GM18907 (cell line): ENCODE results near the gene TYROBP.
A peak's percentile ranks its signal among the peaks of the same experiment; 100 is the strongest.
"Not testable (repeated sequence)": the region's sequence is repeated elsewhere in the genome, so short reads cannot be mapped to it uniquely, and the experiment has no call there.

ENCODE experiments used
- ATAC-seq: cut with Tn5 transposase; IDR thresholded peaks from one replicate; pipeline ENCODE4 v1.9.1; 2021; ENCODE audit warnings: mild to moderate bottlenecking, moderate library complexity; ENCODE audit not compliant: unreplicated experiment

TYROBP gene

GRCh38 chr19:35901854-35902661, 6.0 kb downstream of the TYROBP start, which contains the start of gene HCST:
Gene HCST (plus strand): TSS chr19:35902529. CDS start chr19:35902594, 65 bp downstream.
- ATAC-seq, result no peak

- no peak for ATAC-seq
Observed at GRCh38 chr19:35901055-35901644, 6.9 kb downstream of the TYROBP start.

DNA sequence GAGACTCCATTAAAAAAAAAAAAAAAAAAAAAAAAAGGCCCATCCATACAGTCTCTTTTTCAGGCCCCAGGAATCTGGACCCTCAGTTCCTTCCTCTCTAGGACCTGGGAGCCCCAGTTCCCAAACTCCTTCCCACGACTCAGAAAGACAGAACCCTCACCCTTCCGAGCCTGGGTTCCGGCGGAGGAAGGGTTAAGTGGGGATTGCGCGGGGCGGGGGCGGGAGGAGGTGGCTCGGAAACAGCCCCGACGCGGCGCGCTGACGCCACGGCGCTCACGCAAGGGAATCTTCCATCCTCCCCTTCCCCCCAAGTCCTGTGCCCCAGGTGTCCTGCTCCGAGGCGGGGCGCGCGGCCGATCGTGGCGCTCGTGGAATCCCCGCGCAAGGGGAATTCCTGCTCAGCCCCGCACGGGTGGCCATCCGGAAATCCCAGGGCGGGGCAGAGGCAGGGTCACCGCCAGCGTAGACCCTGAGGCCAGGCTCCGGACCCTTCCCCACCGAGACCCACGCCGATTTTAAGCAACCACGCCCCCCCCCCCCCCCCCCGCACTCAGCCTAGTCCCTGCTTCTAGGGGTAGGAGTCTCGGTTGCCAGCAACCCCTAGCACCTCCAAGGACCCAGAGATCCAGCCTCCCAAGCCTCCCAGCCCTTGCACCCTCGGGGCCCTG, 8.4 kb downstream of the TYROBP start:
- peak; percentile 45 for ATAC-seq

- no peak for ATAC-seq
Observed at GRCh38 chr19:35898499-35898809, 9.6 kb downstream of the TYROBP start.

- ATAC-seq, result no peak
Observed at GRCh38 chr19:35897706-35898451, 10.2 kb downstream of the TYROBP start.

DNA sequence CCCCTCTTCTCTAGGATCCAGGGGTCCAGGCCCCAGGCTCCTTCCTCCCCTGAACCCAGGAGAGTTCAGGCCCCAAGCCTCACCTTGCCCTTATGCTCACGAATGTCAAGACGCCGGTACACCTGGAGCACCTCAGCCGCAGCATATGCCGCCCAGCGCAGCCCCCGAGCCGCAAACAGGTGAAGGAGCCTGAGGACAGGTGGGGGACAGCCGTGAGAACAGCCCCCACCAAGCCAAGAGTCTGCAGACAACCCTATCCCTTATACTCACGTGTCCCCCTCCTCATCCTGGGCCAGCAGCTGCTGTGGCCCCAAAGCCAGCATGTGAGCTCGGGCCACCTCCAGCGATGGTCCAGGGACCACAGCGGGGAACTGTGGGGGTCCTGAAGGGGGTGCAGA, 11.5 kb downstream of the TYROBP start:
- ATAC-seq, result no peak

GRCh38 chr19:35895911-35896642, 12.0 kb downstream of the TYROBP start:
- ATAC-seq, result no peak

DNA sequence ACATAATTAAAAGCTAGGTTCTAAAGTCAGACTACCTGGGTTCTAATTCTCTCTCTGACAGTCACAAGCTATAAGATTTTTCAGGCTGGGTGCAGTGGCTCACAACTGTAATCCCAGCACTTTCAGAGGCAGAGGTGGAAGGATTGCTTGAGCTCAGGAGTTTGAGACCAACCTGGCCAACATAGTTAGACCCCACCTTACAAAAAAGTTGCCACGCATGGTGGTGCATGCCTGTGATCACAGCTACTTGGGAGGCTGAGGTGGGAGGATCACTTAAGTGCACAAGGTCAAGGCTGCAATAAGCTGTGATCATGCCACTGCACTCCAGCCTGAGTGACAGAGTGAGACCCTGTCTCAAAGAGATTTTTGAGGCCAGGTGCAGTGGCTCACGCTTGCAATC, 13.8 kb downstream of the TYROBP start:
- no peak for ATAC-seq

DNA sequence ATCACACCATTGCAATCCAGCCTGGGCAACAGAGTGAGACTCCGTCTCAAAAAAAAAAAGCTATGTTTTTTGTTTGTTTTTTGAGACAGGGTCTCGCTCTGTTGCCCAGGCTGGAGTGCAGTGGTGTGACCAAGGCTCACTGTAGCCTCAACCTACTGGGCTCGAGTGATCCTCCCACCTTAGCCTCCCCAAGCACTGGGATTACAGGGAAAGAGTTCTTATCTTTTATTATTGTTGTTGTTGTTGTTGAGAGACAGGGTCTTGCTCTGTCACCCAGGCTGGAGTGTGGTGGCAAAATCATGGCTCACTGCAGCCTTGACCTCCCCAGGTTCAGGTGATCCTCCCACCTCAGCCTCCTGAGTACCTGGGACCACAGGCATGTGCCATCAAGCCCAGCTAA, 16.3 kb downstream of the TYROBP start:
- not testable (repeated sequence) for ATAC-seq

GRCh38 chr19:35890113-35890650, 17.9 kb downstream of the TYROBP start:
- no peak for ATAC-seq

DNA sequence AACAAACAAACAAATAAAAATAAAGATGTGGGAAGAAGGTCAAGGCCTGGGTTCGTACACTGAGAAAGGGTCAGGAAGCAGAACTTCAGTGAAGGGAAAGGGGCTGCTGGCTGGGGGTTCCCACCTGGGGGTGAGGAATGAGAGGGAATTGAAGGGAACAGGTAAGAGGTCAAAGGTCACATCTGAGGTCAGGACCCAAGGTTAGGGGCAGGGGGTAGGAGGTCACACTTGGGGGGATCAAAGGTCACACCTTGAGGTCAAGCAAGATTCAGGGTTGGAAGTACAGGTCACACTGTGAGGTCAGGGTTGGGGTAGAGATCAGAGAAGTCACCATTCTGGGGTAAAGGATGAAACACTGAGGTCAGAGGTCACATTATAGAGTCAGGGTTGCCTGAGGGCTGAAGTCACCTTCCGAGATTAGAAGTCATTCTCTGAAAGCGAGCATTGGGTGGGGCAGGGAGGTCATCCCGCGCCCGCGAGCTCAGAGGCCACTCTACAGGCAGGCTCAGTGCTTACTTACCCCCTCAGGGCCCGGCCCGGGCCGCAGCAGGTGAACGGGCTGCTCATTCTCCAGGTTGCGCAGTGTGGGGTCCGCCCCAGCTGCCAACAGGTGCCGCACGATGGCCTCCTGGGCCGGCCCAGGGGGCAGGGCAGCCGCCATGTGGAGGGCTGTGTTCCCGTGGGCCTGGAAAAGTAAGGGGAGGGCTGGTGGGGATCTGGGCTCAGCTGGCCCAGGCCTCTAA, 18.6 kb downstream of the TYROBP start:
- ATAC-seq, result no peak

DNA sequence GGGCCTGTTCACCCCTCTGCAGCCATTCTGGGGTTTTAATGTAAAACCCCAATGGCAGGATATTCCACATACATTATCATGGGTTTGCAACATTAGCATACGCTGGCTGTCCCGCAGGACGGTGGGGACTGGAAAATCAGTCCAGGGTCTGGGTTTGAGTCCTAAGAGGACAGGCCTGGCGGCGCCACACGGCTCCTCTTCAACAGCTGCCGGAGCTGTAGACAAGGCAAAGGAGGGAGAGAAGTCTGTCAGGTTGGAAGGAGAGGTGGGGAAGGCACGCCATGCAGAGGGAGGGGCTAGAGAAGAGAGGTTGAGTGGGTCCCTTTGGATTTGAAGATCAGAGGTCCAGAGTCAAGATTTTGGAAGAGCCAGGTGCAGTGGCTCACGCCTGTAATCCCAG, 19.7 kb downstream of the TYROBP start:
- no peak for ATAC-seq

DNA sequence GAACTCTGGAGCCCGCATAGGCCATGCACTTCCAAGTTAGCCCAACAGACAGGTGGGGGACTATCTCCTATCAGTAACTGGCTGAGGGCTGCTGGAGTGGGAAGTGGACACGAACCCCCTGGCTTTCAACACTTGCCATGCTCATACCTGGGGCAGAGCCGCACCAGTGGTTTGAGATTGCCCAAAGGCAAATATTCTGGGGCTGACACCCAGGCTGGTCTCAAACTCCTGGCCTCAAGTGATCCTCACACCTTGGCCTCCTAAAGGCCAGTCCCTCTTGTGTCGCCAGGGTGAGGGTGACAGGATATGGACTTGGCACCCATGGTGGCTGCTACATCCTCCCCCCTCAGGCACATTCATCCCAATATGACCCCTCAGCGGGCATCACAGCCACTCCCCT, 20.9 kb downstream of the TYROBP start:
- ATAC-seq, result no peak

- no peak for ATAC-seq
Observed at GRCh38 chr19:35885904-35886303, 22.2 kb downstream of the TYROBP start.

- ATAC-seq, result no peak
Observed at GRCh38 chr19:35885225-35885738, 22.8 kb downstream of the TYROBP start.

GRCh38 chr19:35883882-35884281, 24.2 kb downstream of the TYROBP start:
- ATAC-seq, result no peak

DNA sequence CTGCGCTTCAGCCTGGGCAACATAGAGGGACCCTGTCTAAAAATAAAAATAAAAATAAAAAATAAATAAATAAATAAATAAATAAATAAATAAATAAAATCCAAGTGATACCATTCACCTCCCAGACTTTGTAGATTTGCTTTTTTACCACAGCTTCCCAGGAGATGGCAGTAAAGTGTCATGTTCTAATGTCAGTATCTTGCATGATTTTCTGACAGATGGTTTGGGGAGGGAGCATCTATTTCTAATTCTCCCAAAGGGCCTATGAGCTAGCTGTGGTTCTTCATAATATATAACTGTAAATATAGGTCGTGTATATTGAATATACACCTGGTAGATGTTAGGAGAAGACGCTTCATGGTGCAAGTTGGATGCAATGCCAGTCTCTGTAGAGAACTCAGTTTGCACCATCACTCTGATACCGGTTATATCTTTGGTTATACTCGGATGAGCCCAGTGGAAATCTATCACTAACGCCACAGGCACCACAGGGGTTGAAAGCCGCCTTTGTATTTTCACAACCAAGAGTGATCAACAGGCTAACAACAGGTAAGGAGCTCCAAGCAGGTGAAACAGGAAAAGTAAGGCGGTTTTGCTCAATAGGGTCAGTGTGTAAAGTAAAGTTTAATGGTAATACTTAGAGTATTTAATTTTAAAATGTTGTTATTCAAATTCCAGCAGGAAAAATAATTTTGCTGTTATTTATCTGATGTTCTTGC, 25.8 kb downstream of the TYROBP start:
- ATAC-seq, result no peak

- ATAC-seq, result no peak
Observed at GRCh38 chr19:35879770-35880317, 28.3 kb downstream of the TYROBP start.

DNA sequence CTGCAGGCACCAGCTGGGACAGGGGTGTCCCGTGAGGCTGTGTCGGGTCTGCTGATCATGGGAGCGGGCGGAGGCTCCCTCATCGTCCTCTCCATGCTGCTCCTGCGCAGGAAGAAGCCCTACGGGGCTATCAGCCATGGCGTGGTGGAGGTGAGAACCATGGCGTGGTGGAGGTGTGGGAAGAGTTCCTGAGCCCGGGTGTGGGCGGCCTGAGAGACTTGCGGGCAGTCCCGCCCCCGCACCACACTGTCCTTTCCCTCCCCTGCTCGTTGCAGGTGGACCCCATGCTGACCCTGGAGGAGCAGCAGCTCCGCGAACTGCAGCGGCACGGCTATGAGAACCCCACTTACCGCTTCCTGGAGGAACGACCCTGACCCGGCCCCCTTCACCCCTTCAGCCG, 29.0 kb downstream of the TYROBP start:
- ATAC-seq, result no peak
